ENCODE measurements around the gene AKR7A3. TPM values are rescaled to one million over a fixed set of nuclear protein-coding genes. Genes with fewer than 3 reads are reported as not detected.

AKR7A3 gene
- total RNA-seq, 1 experiment from 2014 or later = 1.5 TPM

DNA sequence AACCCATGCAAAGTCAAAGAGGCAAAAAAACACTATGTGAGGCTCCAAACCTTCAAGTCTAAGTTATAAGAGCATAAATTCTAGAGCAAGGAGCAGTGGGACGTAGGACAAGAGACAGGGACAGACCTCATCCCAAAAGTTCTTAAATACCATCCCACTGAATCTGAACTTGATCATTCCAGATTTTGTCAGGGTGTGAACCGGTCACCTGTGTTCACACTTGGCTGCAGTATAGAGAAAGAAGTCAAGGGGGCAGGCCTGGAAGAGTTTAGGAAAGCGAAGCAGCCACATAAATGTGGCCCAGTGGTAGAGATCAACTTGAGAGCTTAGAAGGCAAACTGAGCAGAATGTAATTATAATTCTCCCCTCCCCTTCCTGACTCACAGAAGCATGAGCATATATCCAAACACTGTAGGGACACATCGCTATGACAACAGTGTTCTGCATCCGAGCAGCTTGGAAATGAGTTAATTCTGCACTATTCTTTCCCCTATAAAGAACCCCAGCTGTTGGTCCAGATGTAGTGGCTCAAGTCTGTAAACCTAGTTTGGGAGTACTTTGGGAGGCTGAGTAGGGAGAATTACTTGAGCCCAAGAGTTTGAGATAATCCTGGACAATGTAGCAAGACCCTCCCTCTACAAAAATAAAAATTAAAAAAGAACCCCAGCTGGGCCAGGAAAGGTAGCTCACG, 20.7 kb upstream of the AKR7A3 start:
- no peak for DNase-seq (ENCODE audit: low spot score)
- Mint-ChIP-seq H3K4me3 (no peak overlapping the region), H3K36me3 (peaks cover 31% of the 10 kb centered on the region), H3K27ac (no peak overlapping the region), H3K4me1 (peaks cover 13% of the 10 kb centered on the region), H3K27me3 (ENCODE audit: low read depth) (peaks cover 6% of the 10 kb centered on the region), H3K9me3 (no peaks in the 10 kb centered on the region)
- POLR2A ChIA-PET = no interaction called here
- TF ChIP-seq EMX1 (CRISPR knock-in tag; IDR thresholded peaks at IDR 0.05) (no peak), NR3C1 (CRISPR knock-in tag; conservative IDR thresholded peaks at IDR 0.05; ENCODE audit: low read depth) (no peak), TCF7 (CRISPR knock-in tag; IDR thresholded peaks at IDR 0.05; ENCODE audit: low read depth) (no peak), RORB (CRISPR knock-in tag; IDR thresholded peaks at IDR 0.05) (no peak), SMAD3 (CRISPR knock-in tag; IDR thresholded peaks at IDR 0.05; ENCODE audit: borderline replicate concordance) (no peak), PREB (CRISPR knock-in tag; IDR thresholded peaks at IDR 0.05; ENCODE audit: borderline replicate concordance) (no peak), ZNF532 (CRISPR knock-in tag; IDR thresholded peaks at IDR 0.05; ENCODE audit: borderline replicate concordance) (no peak), ZNF232 (CRISPR knock-in tag; IDR thresholded peaks at IDR 0.05) (no peak), NR1H2 (CRISPR knock-in tag; IDR thresholded peaks at IDR 0.05) (no peak), ZNF121 (CRISPR knock-in tag; IDR thresholded peaks at IDR 0.05) (no peak), OVOL2 (CRISPR knock-in tag; IDR thresholded peaks at IDR 0.05; ENCODE audit: borderline replicate concordance) (no peak), NFE2L1 (CRISPR knock-in tag; IDR thresholded peaks at IDR 0.05) (no peak), ZNF138 (CRISPR knock-in tag; conservative IDR thresholded peaks at IDR 0.05) (no peak), ESRRA (CRISPR knock-in tag; IDR thresholded peaks at IDR 0.05; ENCODE audit: borderline replicate concordance) (no peak), FOXJ3 (CRISPR knock-in tag; IDR thresholded peaks at IDR 0.05; ENCODE audit: borderline replicate concordance) (no peak), ZNF416 (CRISPR knock-in tag; IDR thresholded peaks at IDR 0.05) (no peak)
- TF ChIP-seq, protein P1, sequence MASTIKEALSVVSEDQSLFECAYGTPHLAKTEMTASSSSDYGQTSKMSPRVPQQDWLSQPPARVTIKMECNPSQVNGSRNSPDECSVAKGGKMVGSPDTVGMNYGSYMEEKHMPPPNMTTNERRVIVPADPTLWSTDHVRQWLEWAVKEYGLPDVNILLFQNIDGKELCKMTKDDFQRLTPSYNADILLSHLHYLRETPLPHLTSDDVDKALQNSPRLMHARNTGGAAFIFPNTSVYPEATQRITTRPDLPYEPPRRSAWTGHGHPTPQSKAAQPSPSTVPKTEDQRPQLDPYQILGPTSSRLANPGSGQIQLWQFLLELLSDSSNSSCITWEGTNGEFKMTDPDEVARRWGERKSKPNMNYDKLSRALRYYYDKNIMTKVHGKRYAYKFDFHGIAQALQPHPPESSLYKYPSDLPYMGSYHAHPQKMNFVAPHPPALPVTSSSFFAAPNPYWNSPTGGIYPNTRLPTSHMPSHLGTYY (CRISPR knock-in tag; IDR thresholded peaks at IDR 0.05) = no peak
- TF ChIP-seq, protein P2, sequence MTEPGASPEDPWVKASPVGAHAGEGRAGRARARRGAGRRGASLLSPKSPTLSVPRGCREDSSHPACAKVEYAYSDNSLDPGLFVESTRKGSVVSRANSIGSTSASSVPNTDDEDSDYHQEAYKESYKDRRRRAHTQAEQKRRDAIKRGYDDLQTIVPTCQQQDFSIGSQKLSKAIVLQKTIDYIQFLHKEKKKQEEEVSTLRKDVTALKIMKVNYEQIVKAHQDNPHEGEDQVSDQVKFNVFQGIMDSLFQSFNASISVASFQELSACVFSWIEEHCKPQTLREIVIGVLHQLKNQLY (CRISPR knock-in tag; IDR thresholded peaks at IDR 0.05) = no peak
- TF ChIP-seq, protein P3, sequence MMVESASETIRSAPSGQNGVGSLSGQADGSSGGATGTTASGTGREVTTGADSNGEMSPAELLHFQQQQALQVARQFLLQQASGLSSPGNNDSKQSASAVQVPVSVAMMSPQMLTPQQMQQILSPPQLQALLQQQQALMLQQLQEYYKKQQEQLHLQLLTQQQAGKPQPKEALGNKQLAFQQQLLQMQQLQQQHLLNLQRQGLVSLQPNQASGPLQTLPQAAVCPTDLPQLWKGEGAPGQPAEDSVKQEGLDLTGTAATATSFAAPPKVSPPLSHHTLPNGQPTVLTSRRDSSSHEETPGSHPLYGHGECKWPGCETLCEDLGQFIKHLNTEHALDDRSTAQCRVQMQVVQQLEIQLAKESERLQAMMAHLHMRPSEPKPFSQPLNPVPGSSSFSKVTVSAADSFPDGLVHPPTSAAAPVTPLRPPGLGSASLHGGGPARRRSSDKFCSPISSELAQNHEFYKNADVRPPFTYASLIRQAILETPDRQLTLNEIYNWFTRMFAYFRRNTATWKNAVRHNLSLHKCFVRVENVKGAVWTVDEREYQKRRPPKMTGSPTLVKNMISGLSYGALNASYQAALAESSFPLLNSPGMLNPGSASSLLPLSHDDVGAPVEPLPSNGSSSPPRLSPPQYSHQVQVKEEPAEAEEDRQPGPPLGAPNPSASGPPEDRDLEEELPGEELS (CRISPR knock-in tag; IDR thresholded peaks at IDR 0.05) = no peak
- CTCF ChIA-PET = interaction anchor here (1.2 kb wide), 1 partner anchor 40 kb away, joined by 4 read pairs; no protein-coding TSS in a partner anchor
- ATAC-seq = no peak
